ENCODE data around the gene CREB3. TPM values are rescaled to one million over a fixed set of nuclear protein-coding genes. Genes with fewer than 3 reads are reported as not detected.

CREB3 gene
- total RNA-seq, 1 donor from 2014 or later: 29.2 TPM

- DNase-seq (ENCODE audit: low spot score): no peak
- Mint-ChIP-seq H3K4me3 (ENCODE audit: unreplicated experiment) (peak overlapping the region; percentile 1), H3K9me3 (ENCODE audit: unreplicated experiment) (no peaks in the 10 kb centered on the region), H3K27me3 (ENCODE audit: unreplicated experiment) (peaks cover 26% of the 10 kb centered on the region), H3K4me1 (ENCODE audit: unreplicated experiment) (peaks cover 64% of the 10 kb centered on the region), H3K27ac (ENCODE audit: unreplicated experiment) (peak overlapping the region; percentile 89), H3K36me3 (ENCODE audit: low read depth, unreplicated experiment) (peaks cover 17% of the 10 kb centered on the region)
- TF ChIP-seq CTCF (IDR thresholded peaks at IDR 0.05; ENCODE audit: unreplicated experiment): no peak
Observed at GRCh38 chr9:35758475-35759050, 26.1 kb downstream of the CREB3 start.

- H3K36me3 Mint-ChIP-seq (ENCODE audit: low read depth, unreplicated experiment): peaks cover 10% of the 10 kb centered on the region
- H3K27me3 Mint-ChIP-seq (ENCODE audit: unreplicated experiment): peaks cover 19% of the 10 kb centered on the region
- H3K9me3 Mint-ChIP-seq (ENCODE audit: unreplicated experiment): no peaks in the 10 kb centered on the region
- peaks cover 57% of the 10 kb centered on the region for H3K4me1 Mint-ChIP-seq (ENCODE audit: unreplicated experiment)
- peak overlapping the region; percentile 91 for H3K27ac Mint-ChIP-seq (ENCODE audit: unreplicated experiment)
- DNase-seq (ENCODE audit: low spot score): no peak
- no peak for TF ChIP-seq CTCF (IDR thresholded peaks at IDR 0.05; ENCODE audit: unreplicated experiment)
- H3K4me3 Mint-ChIP-seq (ENCODE audit: unreplicated experiment): peak overlapping the region; percentile 32
Observed at GRCh38 chr9:35759795-35760194, 27.3 kb downstream of the CREB3 start.

- DNase-seq (ENCODE audit: low spot score): peak; percentile 28
- peaks cover 19% of the 10 kb centered on the region for H3K27me3 Mint-ChIP-seq (ENCODE audit: unreplicated experiment)
- peak overlapping the region; percentile 91 for H3K27ac Mint-ChIP-seq (ENCODE audit: unreplicated experiment)
- H3K36me3 Mint-ChIP-seq (ENCODE audit: low read depth, unreplicated experiment): peaks cover 5% of the 10 kb centered on the region
- TF ChIP-seq CTCF (IDR thresholded peaks at IDR 0.05; ENCODE audit: unreplicated experiment): no peak
- peaks cover 51% of the 10 kb centered on the region for H3K4me1 Mint-ChIP-seq (ENCODE audit: unreplicated experiment)
- no peaks in the 10 kb centered on the region for H3K9me3 Mint-ChIP-seq (ENCODE audit: unreplicated experiment)
- peak overlapping the region; percentile 54 for H3K4me3 Mint-ChIP-seq (ENCODE audit: unreplicated experiment)
Observed at GRCh38 chr9:35760651-35761050, 28.2 kb downstream of the CREB3 start.

GRCh38 chr9:35763181-35763580, 30.7 kb downstream of the CREB3 start:
- H3K27me3 Mint-ChIP-seq (ENCODE audit: unreplicated experiment): peaks cover 7% of the 10 kb centered on the region
- TF ChIP-seq CTCF (IDR thresholded peaks at IDR 0.05; ENCODE audit: unreplicated experiment): no peak
- no peaks in the 10 kb centered on the region for H3K9me3 Mint-ChIP-seq (ENCODE audit: unreplicated experiment)
- H3K27ac Mint-ChIP-seq (ENCODE audit: unreplicated experiment): no peak overlapping the region
- no peaks in the 10 kb centered on the region for H3K36me3 Mint-ChIP-seq (ENCODE audit: low read depth, unreplicated experiment)
- no peak overlapping the region for H3K4me3 Mint-ChIP-seq (ENCODE audit: unreplicated experiment)
- DNase-seq (ENCODE audit: low spot score): no peak
- peaks cover 32% of the 10 kb centered on the region for H3K4me1 Mint-ChIP-seq (ENCODE audit: unreplicated experiment)

GRCh38 chr9:35763803-35764202, 31.3 kb downstream of the CREB3 start:
- H3K27me3 Mint-ChIP-seq (ENCODE audit: unreplicated experiment): peaks cover 8% of the 10 kb centered on the region
- no peak for TF ChIP-seq CTCF (IDR thresholded peaks at IDR 0.05; ENCODE audit: unreplicated experiment)
- DNase-seq (ENCODE audit: low spot score): no peak
- no peak overlapping the region for H3K4me3 Mint-ChIP-seq (ENCODE audit: unreplicated experiment)
- H3K36me3 Mint-ChIP-seq (ENCODE audit: low read depth, unreplicated experiment): no peaks in the 10 kb centered on the region
- no peak overlapping the region for H3K27ac Mint-ChIP-seq (ENCODE audit: unreplicated experiment)
- H3K9me3 Mint-ChIP-seq (ENCODE audit: unreplicated experiment): no peaks in the 10 kb centered on the region
- H3K4me1 Mint-ChIP-seq (ENCODE audit: unreplicated experiment): peaks cover 26% of the 10 kb centered on the region

All from endothelial cell (in vitro differentiated cells).